ENCODE measurements around the gene ZFHX3. TPM values are rescaled to one million over a fixed set of nuclear protein-coding genes. Genes with fewer than 3 reads are reported as not detected.

Gene ZFHX3
- total and polyA plus RNA-seq, 10 donors = 0.47 to 18.5 (median 11.1) TPM

DNA sequence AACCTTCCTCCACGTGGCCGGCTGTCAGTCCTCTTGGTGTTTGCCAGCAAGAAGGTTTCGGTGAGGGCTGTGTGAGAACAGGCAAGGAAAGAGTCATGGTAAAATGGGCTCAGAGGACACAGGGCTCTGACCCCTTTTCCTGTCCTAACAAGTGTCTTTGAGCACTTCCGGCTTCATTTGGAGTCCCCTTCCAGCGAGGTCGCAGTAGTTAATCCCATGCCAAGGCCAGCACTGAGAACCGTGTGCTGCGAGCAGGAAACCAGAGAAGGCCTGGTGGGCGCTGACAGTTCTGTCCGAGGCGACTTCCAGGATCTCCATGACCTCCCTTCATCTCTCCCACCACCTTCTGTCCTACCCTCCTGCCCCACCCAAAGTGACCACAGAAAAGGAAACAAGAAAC, 168.1 kb downstream of the ZFHX3 start:
- Histone ChIP-seq H3K4me3 (no peak overlapping the region), H3K4me1 (peaks cover 11 to 55% (median 34%) of the 10 kb centered on the region in 6 donors), H3K27ac (peak overlapping the region in 3 of 8 donors; percentile 13 to 14 (median 14)), H3K9me3 (no peaks in the 10 kb centered on the region), H3K36me3 (peaks cover 0 to 5% (median 0%) of the 10 kb centered on the region in 6 donors), H3K27me3 (replicated peaks in 1 of 7) (no peaks in the 10 kb centered on the region)
- WGBS, 5 donors = 63 to 73% (median 68%) methylated on average over 11 of the region's 11 CpGs
- no peak for TF ChIP-seq POLR2A (IDR thresholded peaks at IDR 0.05)
- TF ChIP-seq POLR2AphosphoS5 (IDR thresholded peaks at IDR 0.05) = peak in 2 of 3 donors; percentile 53 to 68
- TF ChIP-seq, protein P1, sequence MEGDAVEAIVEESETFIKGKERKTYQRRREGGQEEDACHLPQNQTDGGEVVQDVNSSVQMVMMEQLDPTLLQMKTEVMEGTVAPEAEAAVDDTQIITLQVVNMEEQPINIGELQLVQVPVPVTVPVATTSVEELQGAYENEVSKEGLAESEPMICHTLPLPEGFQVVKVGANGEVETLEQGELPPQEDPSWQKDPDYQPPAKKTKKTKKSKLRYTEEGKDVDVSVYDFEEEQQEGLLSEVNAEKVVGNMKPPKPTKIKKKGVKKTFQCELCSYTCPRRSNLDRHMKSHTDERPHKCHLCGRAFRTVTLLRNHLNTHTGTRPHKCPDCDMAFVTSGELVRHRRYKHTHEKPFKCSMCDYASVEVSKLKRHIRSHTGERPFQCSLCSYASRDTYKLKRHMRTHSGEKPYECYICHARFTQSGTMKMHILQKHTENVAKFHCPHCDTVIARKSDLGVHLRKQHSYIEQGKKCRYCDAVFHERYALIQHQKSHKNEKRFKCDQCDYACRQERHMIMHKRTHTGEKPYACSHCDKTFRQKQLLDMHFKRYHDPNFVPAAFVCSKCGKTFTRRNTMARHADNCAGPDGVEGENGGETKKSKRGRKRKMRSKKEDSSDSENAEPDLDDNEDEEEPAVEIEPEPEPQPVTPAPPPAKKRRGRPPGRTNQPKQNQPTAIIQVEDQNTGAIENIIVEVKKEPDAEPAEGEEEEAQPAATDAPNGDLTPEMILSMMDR (IDR thresholded peaks at IDR 0.05 in 8 of 11, conservative IDR thresholded peaks at IDR 0.05 in 3 of 11) = no peak
- intact Hi-C loops (cut with DNase I; ENCODE audit: low total_unique reads) = no loop called here
- no peak for DNase-seq

DNA sequence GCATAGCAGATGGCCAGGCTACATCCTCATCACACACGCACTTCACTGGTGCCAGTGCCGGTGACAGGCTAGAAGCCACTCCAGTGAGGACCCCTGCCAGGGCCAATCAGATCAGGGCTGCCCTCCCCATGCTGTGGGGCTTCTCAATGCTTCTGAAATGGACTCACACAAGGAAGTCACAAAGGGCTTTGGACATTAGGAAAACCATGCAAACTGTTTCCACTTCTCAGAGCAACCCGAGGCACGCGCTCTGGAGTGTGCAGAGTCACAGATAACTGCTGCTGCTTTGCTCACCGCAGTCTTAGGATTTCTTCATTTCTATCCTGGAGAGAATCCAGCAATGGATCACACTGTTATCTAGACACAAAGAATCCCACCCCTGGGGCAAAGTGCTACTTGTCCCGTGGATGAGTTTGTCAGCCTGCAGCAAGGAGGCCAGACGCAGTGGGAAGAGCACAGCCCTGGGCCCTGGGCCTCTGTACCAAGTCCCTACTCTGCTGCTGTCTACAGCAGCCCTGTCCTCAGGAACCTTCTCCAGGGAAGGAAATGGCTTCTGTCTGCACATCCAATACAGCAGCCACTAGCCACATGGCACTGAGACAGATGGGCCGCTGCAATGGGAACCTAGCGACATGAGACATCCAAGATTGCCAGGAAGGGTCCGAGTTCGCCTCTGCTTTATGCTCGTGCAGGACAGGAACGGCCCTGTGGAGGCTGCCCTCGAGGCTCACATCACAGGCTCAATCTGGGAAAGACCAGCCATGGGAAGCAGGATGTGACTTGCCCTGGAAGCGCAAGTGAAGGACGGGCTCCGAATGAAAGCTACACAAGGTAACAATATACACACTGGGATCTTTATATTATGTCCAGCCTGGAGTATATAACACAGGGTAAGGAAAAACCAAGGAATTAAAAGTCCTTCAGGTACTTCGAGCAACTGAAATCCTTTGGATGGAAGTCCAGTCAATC, 169.3 kb downstream of the ZFHX3 start:
- Histone ChIP-seq H3K27me3 (replicated peaks in 1 of 7) (no peaks in the 10 kb centered on the region), H3K9me3 (no peaks in the 10 kb centered on the region), H3K4me1 (peaks cover 11 to 55% (median 34%) of the 10 kb centered on the region in 6 donors), H3K4me3 (no peak overlapping the region), H3K27ac (peak overlapping the region in 2 of 8 donors; percentile 19 to 32), H3K36me3 (peaks cover 0 to 4% (median 0%) of the 10 kb centered on the region in 6 donors)
- TF ChIP-seq POLR2AphosphoS5 (IDR thresholded peaks at IDR 0.05) (no peak), POLR2A (IDR thresholded peaks at IDR 0.05) (no peak)
- TF ChIP-seq, protein P1 (IDR thresholded peaks at IDR 0.05 in 8 of 11, conservative IDR thresholded peaks at IDR 0.05 in 3 of 11) = no peak
- DNase-seq = no peak
- 76 to 84% (median 80%) methylated on average over 18 to 19 of the region's 19 CpGs for WGBS, 5 donors
- intact Hi-C loops (cut with DNase I; ENCODE audit: low total_unique reads) = no loop called here

DNA sequence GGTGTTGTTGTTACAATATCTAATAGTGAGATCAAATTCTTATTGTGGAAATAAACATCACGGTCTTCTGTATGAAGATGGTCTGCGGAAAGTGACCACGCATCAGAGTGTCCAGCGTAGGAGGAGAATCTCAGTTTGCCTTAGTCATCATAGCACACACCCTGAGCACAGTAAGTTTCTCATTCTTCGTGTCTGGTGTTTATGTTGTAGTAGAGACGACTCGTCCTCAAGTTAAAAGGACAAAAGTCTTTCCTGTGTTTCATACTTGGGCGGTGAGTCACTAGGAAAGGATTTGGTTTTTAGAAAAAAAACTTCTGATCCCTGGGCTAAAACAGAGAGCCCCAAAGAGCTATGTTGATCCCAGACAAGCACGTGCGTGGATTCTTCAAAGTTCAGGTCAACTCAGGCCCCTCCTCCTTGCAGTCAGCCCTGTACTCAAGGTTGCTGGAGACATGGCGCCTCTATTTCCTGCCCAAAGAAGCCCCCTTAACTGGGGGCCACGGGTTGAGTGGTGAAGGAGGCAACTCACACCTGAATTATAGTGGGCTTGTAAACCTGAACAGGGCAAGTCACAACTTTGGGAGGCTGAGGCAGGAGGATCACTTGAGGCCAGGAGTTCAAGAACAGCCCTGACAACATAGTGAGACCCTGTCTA, 170.4 kb downstream of the ZFHX3 start:
- Histone ChIP-seq H3K4me1 (peaks cover 11 to 56% (median 34%) of the 10 kb centered on the region in 6 donors), H3K36me3 (peaks cover 0 to 4% (median 0%) of the 10 kb centered on the region in 6 donors), H3K9me3 (no peaks in the 10 kb centered on the region), H3K4me3 (no peak overlapping the region), H3K27me3 (replicated peaks in 1 of 7) (no peaks in the 10 kb centered on the region), H3K27ac (peak overlapping the region in 5 of 8 donors; percentile 27 to 48 (median 36))
- no peak for DNase-seq
- intact Hi-C loops (cut with DNase I; ENCODE audit: low total_unique reads) = no loop called here
- 56 to 72% (median 63%) methylated on average over 12 of the region's 12 CpGs for WGBS, 5 donors
- no peak for TF ChIP-seq POLR2A (IDR thresholded peaks at IDR 0.05)
- TF ChIP-seq POLR2AphosphoS5 (IDR thresholded peaks at IDR 0.05) = no peak
- TF ChIP-seq, protein P1 (IDR thresholded peaks at IDR 0.05 in 8 of 11, conservative IDR thresholded peaks at IDR 0.05 in 3 of 11) = no peak
